MV-4-11 (cell line): ENCODE measurements around the gene TRIM49.
"Not testable (repeated sequence)": the region's sequence is repeated elsewhere in the genome, so short reads cannot be mapped to it uniquely, and the experiment has no call there.

Experiments
- DNase-seq: peaks from one replicate; lab custom pipeline; 2025; lab: John Stamatoyannopoulos, UW

The TRIM49 gene

DNA sequence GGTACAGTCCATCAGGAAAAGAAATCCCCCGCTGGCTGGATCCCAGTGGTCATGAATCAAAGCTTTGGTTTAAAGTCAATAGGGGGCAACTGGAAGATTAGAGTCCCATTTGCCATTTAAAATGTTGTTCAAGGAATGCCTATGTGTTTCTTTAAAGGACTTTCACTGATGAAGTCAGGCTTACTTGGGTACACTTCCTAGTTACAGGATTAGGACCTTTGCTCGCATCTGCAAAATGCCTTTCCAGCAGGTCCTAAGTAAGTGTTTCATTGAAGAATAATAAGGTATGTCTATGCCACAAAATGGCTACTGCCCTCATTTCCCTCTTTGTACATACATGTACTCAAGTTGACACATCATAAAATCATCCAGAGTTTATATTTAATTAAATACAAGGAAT is at the start of gene TRIM49:
TSS of gene TRIM49 (minus strand) at position 101 of the 400 bp plus-strand sequence. CDS start 4,106 bp downstream, outside the sequence.
- DNase-seq = not testable (repeated sequence)

DNA sequence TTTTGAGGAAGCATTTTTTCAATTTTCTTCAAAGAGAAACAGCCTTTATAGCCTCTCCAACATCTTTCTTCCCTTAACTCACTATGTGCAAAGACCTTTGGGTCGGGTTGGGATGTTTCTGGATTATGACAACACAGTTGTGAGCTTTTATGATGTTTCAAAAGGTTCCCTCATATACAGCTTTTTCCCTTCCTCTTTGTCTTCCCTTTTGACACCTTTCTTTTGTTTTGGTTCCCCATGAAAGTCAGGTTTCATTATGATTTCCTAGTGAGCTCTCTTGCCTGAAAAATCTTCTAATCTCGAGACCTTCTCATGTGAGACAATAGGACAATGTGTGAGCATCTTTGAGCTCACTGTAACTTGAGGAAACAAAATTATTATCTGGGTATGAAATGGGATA is 18.3 kb upstream of the TRIM49 start:
- DNase-seq = not testable (repeated sequence)

GRCh38 chr11:89820008-89820407 is 11.6 kb upstream of the TRIM49 start:
- not testable (repeated sequence) for DNase-seq

- not testable (repeated sequence) for DNase-seq
These were observed 5.2 kb upstream of the TRIM49 start for GRCh38 chr11:89813535-89813934.

DNA sequence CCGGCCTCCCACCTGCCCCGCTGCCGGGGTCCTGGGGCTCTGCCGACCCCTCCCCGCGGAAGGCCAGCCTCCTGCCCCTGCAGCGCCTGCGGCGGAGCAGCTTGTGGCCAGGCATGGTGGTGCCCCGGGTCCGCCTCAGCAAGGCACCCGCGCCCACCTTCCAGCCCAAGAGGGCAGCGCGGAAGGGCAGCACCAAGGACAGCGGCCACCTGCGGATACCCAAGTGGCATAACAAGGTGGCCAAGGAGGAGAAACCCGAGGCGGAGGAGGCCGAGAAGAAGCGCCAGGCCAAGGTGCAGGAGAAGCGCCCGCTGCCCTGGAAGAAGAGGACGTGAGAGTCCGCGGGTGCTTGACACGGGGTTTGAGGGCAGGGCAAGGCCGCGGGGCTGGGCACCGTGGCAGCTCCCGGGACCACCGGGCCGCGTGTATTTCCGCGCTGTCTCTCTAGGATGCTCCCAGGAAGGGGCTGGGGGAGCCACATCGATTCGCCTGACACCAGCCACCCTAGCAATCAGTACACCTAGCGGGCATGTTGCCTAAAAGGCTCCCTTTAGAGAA is 20.8 kb downstream of the TRIM49 start:
- DNase-seq = not testable (repeated sequence)

GRCh38 chr11:89785726-89786125 is 22.6 kb downstream of the TRIM49 start:
- DNase-seq = not testable (repeated sequence)

- DNase-seq = not testable (repeated sequence)
These were observed 57.6 kb downstream of the TRIM49 start for GRCh38 chr11:89750822-89751221.
